Cerebellar nuclear complex (tissue), 1 donor: ENCODE data around the gene EXOC6B.

Experiments used
- DNase-seq, 2 experiments: peaks; one replicate each; lab custom pipeline; 2025; lab: John Stamatoyannopoulos, UW

The EXOC6B gene

DNA sequence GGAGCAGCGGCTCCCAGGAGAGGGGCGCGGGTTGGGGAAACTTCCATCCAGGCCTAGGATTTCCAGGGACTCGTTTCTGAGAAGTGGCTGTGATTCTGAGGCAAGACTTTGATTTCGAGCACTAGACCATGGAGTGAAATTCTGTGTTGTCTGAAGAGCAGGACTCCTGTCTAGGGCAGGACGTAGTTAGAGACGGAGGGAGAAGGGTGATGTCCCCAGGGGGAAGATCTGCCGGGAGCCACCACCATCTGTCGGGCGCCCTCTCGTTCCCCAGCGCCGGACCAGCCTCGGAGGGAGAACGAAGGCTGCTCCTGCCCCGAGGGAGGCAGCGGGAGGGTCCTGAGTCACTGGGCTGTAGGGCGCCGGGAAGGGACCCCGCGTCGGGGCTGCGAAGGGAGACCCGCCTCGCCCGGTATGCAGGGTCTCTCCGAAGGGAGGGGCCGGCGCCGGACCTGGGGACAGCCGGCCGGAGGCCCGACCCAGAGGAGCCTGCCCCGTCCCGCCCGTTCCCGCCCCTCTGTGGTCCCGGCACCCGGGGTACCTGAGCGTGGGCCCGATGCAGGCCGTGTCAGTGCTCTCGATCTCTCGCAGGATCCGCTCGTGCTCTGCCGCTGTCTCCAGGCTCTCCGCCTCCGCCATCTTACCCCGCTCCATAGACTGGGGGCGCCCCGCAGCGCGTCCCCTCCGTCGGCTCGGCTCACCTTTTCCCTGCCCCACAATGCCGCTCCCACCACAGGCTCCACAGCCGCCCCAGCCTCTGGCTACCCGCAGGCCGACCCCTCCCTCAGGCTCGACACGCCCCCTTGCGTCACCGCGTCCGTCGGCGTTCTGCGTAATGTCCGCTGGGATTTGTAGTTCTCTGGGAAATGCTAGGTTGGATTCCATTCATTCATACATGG is at the start of gene EXOC6B:
EXOC6B (minus strand) TSS at position 777 of the 899 bp plus-strand sequence.
- DNase-seq: peak; percentile 71 to 78

DNA sequence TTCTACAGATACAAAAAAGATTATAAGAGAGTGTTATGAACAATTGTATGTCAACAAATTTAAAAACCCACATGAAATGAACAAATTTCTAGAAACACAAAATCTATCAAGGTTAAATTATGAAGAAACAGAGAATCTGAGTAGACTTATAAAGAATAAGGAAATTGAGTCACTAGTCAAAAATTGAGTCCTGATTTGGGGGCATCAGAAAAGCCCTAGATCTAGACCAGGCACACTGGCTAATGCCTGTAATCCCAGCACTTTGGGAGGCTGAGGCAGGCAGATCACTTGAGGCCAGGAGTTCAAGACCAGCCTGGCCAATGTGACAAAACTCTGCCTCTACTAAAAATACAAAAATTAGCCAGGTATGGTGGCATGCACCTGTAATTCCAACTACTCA is 46.0 kb upstream of the EXOC6B start:
- no peak for DNase-seq

DNA sequence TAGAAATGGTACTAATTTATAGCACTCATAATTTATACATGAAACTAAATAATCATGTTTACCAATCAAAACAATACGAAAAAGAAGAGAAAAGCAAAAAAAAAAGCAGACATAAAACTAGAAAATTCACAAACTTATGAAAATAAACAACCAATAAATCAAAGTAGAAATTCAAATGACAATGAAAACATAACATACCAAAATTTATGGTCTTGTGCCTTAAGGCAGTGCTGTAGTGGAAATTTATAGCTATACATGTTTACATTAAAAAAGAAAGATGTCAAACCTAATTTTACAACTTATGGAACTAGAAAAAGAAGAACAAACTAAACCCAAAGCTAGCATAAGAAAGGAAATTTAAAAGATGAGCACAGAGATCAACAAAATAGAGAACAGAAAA is 45.2 kb upstream of the EXOC6B start:
- DNase-seq: no peak

DNA sequence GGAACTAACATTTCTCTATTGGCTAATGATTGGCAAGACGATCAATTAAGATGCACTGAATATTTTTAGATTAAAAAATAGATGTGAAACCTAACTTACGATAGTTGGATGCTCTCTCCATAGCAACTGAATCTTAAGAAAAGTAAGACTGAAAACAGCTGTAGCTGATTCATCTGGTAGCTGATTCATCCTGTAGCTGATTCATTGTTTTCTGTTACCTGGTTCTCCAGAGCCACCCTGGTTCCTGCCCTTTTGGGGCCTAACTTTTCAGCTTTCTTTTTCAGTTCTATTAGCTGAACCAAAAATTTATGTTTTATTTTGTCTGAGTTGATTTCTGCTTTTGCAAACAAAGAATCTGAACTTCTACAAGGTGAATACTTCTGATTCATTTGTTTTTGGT is 38.7 kb upstream of the EXOC6B start:
- DNase-seq: no peak

DNA sequence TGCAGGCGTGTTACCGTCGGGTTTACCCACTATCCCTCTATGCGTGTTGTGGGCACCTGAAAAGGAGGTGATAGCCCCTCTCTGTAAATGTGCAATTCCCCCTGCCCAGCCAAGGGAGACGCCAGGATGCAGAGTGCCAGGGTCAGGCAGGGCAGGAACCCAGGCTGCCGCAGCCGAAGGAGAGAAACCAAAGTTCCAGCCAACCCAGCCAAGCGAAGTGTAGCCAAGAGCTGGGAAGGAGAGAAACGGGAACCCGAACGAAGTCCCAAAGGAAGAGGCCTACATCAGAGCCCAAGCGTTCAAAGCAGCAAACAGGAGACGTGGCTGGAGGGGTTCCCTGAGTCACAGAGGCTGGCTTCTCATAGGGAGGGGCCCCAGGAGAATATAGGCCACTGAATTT is 37.2 kb upstream of the EXOC6B start:
- no peak for DNase-seq

DNA sequence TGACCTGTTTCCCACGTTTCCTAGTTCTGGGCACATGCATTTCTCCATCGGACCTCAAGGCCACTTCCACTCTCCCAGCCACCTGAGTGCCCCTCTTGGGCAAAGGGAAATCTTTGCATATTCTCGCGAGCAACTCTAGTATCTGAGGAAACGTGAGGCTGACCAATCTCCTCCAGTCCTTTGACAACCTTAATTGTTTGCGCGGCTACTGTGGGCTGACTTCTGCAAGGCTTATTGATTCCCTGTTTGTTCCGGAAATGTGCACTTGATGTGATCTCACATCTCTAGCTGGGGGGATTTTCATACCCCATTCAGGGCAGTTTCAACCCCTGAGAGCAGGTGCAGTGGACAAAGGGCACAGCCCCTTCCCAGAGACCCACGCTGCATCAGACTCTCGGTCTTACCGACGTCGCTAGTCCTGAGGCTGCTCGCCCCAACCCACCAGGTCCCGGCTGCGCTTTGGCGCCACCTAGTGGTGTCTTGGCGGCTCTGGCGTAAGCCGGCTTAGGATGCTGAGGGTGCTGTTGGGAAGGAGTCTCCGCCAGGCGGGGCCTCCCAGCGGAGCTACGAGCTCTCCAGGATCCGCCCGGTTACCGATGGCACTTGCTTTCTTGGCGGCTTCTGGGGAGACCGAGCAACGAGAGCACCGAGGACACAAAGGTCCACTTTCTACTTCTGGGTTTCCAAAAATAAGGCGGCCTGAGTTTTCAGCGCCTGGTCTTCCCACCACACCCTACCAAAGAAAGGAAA is 36.6 kb upstream of the EXOC6B start:
- peak; percentile 31 to 69 for DNase-seq

DNA sequence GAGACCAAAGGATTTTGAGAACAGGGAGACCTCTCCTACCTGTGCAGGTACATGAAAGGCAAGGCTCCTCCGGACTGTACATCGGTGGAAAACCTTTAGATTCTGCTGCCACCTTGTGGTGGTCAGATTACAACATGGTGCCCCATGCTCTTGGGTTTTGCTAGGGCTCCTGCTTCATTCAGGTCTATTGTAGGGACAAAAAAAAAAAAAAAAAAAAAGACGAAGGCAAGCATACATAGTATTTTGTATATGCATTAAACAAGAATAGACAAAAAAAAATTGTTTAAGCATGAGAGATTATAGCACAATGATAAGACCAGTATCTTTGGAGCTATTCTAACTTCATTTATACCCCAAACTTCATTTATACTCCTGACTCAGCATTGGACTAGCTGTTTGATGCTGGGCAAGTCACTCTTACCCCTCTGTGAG is 34.0 kb upstream of the EXOC6B start:
- DNase-seq: peak in 1 of 2 experiments; percentile 39

DNA sequence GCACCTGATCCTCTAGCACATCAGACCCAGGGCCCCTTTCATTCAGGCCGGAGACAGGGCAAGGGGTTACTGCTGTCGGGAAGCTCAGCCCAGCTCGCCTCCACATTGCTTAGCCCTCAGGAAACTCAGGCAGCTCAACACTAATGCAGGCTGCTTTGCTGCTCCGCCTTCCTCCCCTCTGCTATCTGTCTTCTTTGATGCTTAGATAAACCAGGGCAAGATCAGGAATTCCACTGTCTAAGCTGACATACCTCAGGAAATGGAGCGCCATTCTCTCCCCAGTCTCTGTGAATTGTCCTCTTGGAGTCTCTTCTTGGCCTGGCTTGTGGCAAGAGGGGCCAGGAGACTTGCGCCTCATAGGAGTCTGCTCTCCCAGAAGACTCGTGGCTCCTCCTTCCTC is 25.5 kb upstream of the EXOC6B start:
- no peak for DNase-seq

DNA sequence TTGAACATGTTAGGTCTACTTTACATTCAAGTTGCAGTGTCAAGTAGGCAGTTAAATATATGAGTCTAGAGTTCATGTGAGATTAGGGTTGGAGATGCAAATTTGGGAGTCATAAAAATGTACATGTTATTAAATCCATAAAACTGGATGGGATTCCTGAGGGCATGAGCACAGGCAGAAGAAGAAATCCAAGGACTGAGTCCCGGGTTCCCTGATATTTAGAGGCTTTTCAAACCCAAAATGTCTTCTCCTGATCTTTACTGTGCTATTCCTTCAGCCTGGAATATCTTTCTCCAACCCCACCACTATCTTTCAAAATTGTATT is 23.3 kb upstream of the EXOC6B start:
- no peak for DNase-seq

DNA sequence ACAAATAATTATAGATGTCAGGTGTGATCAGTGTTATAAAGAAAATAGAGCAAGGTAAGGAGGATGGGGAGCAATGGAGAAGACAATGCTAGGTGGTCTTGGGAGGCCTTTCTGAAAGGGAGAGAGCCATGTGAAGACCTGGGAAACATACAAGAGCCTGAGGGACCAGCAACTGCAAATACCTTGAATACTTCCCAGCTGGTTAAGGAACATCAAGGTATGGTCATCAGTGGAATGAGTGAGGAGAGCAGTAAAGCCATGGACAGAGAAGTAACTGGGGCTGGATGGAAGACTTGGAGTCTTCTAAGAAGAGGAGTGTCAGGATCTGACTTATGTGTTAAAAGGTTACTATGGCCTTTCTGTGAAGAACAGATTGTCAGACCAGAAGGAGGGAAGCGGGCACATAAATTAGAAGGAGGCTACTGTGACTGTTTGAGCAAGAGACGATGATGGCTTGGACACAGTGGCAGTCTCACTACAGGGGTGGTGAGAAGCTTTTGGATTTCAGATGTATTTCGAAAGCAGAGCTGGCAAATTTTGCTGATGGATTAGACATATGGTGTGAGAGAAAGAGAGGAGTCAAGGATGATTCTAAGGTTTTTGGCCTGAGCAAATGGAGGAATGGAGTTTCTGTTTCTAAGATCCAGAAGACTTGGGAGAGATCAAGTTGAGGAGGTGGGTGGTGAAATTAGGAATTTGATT is 22.8 kb upstream of the EXOC6B start:
- DNase-seq: no peak

DNA sequence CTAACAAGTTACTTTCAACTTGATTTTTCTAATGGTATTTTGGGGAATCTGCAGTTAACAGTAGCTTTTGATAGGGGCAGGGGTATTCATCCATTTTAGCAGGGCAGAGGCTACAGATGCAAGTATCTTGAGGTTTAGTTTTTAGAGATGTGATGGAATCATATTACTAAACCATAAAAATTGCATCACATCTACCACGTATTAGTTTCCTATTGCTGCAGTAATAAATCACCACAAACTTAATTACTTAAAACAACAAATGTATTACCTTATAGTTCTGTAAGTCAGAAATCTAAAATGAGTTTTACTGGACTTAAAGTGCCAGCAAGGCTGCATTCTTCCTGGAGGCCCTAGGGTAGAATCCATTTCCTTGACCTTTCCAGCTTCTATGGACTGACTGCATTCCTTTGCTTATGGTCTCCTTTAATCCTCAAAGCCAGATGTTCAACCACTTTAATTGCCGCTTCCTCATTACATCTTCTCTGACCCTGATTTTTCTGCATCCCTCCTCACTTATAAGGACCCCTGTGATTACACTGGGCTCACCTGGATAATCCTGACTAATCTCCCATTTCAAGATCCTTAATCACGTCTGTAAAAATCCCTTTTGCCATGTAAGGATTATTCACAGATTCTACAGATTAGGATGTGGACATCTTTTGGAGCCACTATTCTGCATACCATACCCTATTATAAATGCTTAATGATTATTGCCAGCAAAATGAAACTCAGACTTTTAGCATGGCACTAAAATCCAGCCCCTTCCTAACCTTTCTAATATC is 21.9 kb upstream of the EXOC6B start:
- no peak for DNase-seq

DNA sequence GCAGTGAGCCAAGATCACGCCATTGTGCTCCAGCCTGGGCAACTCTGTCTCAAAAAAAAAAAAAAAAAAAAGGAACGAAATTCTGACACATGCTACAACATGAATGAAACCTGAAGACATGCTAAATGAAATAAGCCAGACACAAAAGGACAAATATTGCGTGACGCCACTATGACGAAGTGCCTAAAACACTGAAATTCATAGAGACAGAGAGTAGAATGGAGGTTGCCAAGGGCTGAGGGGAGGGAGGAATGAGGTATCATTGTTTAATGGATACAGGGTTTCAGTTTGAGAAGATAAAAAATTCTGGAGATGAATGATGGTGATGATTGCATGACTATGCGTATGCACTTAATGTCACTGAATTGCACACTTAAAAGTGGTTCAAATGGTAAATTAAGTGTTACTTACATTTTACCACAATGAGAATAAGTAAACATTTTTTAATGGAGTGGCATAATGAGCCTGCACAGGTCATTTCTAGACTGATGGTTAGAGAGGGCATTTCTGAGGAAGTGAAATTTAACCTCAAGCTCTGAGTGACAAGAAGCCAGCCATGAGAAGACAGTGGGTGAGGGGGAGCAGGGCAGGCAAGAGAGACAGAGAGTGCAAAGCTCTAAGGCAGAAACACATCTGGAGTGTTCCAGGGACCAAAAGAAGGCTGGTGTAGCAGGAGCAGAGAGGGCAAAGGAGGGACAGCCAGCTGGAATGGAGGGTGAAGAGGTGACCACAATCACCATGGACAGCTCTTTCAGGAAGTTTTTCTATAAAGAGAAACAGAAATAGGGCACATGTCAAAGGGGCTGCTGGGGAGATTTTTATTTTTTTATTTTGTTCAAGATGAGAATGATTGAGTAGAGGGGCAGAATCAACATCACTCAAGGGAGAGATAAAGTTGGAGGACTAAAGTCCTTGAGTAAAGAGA is 20.6 kb upstream of the EXOC6B start:
- no peak for DNase-seq

DNA sequence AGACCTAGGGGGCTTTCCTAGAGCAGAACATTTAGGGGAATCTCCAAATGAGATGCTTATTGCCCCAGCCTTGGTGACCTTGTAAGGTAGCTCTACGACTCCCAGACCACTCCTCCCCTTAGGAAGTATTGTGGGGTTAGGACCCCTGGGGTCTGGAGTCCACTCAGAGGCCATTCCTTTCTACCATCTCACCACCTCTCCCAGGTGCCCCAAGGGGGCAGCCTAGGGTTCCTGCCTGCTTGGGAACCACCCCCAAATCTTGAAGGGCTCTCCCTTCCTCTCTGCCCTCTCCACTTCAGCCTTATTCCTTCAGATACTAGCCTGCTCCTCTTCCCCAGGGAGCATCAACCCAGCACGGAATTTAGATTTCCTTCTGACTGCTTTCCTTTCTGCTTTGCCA is 17.5 kb upstream of the EXOC6B start:
- no peak for DNase-seq

DNA sequence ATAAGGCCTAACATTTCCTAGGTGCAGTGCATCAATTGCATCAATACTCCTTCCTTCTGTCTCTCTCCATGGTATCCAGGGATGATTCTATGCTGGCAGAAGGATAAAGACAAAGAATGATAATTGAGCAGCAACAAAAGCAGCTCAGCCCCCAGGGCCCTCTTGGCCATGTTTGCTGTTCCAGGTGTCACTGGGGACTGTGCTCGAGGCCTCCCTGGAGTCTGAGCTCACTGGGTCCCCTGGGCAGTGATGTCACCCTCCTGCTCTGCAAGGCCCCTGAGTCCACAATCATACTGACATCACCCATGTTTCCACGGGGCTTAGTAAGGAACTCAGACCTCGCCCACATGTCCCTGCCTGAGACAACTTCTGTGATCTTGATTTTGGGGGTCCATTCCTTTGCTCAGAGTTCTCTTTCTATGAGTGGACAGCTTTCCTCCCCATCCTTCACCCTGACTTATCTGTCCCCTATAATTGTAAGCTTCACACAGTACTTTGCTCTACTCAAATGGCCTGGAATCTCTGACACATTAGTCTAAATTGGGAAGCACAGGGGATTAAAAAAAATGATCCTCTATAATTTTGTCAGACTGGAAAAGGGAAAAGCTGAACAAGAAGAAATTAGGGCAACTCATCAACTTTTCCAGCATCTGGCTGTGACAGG is 15.8 kb upstream of the EXOC6B start:
- no peak for DNase-seq

DNA sequence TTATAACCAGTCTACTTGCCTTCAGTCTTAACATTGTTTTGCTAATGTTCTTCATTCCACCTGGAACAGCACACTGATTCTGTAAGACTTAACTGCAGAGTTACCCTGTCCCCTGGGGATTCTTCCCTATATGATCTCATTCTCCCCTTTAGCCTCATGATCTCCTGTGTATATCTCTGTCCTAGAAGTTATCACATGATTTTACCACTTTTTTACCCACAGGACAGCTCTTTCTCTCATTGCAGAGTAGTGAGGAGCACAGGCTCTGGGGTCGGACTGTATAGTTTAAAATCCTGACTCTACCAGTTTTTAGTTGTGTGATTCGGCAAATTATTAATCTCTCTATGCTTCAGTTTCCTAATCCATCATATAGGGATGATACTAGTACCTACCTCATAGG is 14.2 kb upstream of the EXOC6B start:
- DNase-seq: no peak

DNA sequence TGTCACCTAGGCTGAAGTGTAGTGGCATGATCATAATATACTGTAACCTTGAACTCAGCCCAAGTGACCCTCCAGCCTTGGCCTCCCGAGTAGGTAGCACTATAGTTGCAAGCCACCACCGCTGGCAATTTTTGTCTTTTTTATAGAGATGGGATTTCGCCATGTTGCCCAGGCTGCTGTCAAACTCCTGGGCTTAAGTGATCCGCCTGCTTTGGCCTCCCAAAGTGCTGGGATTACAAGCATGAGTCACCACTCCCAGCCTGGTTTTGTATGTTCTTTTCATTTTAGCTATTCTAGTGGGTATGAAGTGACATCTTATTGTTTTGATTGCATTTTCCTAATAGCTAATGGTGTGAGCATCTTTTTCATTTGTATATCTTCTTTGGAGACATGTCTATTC is 11.3 kb upstream of the EXOC6B start:
- DNase-seq: no peak

DNA sequence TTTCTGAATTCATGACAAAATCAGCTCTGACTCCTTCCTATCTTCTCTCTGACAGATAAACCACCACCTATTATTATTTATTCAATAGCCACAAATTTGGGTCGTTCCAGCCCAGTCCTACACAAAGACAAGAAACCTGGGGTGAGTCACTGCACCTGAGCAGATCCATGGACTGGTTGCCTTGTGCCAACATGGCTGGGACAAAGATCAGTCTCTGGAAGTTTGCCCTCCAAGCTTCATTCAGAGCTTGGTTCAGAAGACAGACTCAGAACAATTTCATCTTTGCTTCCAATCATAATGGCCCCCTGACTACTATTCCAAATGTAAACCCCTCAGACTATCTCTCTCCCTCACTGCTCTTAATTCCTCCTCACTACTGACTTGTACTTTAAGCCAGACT is 9.6 kb upstream of the EXOC6B start:
- DNase-seq: no peak

DNA sequence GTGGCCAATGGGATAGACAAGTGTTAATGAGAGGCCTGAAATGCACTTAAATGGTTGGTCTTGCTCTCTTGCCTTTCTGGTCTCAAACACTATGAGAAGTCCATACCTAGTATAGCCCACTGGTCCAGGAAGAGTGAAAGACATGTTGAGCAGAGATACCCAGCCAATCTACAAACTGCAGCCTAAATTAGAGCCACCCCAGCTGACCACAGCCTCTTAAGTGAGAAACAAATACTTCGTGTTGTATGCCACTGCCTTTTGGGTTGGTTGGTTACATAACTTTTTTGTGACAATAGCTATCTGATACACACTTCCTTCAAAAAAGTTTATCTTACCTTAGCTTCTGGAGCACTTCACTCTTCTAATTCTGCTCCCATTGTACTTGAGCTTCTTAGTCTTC is 8.8 kb upstream of the EXOC6B start:
- DNase-seq: no peak

DNA sequence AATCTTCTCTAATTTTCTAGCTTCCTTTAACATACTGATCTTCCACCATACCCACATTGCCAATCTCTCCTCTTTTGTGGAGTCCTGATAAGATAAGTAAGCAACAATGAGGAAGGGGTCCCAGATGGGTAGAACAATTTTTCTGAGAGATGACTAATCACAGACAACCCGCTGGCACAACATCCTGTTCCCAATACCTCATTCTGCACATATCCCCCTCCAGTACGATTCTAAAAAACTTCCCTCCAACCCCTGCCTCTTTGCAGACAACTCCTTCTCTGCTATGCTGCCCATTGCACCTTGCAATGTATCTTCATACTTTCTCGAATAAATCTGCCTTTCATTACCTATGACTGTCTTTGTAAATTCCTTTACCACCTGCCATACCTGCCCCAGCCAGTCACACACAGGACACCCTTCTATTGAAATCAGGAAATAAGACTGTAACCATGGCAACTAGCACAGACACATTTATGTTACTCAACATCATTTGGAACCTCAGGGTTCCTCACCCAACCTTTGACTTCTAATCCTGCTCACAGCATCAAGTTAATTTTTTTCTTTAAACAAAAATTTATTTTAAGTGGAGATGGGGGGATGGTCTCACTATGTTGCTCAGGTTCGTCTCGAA is 7.4 kb upstream of the EXOC6B start:
- no peak for DNase-seq

DNA sequence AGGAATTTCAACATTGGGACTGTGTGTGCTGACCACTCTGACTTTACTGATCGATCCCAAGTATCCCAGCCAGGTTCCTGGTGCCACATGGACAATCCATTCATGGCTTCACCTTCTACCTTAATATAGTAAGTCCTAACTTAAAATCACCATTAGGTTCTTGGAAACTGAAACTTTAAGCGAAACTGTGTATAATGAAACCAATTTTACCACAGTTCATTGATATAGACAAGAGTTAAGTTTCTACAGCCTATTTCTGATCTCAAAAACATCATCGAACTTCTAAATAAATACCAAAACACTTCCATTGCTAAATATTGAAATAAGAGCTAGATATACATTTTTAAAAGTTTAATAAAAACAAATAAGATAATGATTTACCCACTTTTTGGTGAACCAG is 4.4 kb upstream of the EXOC6B start:
- no peak for DNase-seq
